CD14-positive monocyte (primary cell): ENCODE data around the gene KCNMA1. TPM values are rescaled to one million over a fixed set of nuclear protein-coding genes. Genes with fewer than 3 reads are reported as not detected.

Experiments
- DNase-seq, 3 donors: peaks; one replicate each; pipeline ENCODE4 v3.0.0-alpha.2; 2011 to 2022
- H2AFZ ChIP-seq: 2 replicates; pipeline ENCODE4 v1.6.0; 2012; ENCODE audit warnings: mild to moderate bottlenecking, low read depth, low read length, inconsistent platforms; ENCODE audit not compliant: insufficient read depth, poor library complexity, severe bottlenecking
- H3K27ac ChIP-seq, 2 donors: 1 replicate in 1 of 2; 2 replicates in 1 of 2; pipeline ENCODE4 v1.5.1; 2012 to 2013; ENCODE audit warnings: low read length in 2 of 2, control low read depth in 1 of 2, inconsistent platforms in 1 of 2, low read depth in 1 of 2, mild to moderate bottlenecking in 1 of 2
- H3K27me3 ChIP-seq, 2 donors: one replicate each; pipeline versions ENCODE4 v1.6.0 to v1.6.1; 2011 to 2013; ENCODE audit warnings: low read length in 2 of 2; ENCODE audit not compliant: control insufficient read depth in 2 of 2, insufficient read depth in 2 of 2
- H3K36me3 ChIP-seq, 2 donors: replicated peaks in 1 of 2; 1 replicate in 1 of 2; 2 replicates in 1 of 2; pipeline versions ENCODE4 v1.5.1 to v1.6.1; 2012 to 2013; ENCODE audit warnings: low read length in 2 of 2, control low read depth in 1 of 2, inconsistent platforms in 1 of 2, mild to moderate bottlenecking in 1 of 2; ENCODE audit not compliant: insufficient read depth in 2 of 2, control insufficient read depth in 1 of 2
- H3K4me1 ChIP-seq, 2 donors: 1 replicate in 1 of 2; 2 replicates in 1 of 2; pipeline versions ENCODE4 v1.5.1 to v1.6.1; 2012 to 2013; ENCODE audit warnings: low read length in 2 of 2, control low read depth in 1 of 2, inconsistent platforms in 1 of 2, mild to moderate bottlenecking in 1 of 2, moderate library complexity in 1 of 2; ENCODE audit not compliant: insufficient read depth in 2 of 2, control insufficient read depth in 1 of 2
- H3K4me2 ChIP-seq: replicated peaks from 2 replicates; pipeline ENCODE3; 2012; ENCODE audit warnings: low read length, moderate library complexity, mild to moderate bottlenecking; ENCODE audit not compliant: poor library complexity, severe bottlenecking; ENCODE audit errors: extremely low read depth
- H3K4me3 ChIP-seq, 3 experiments: fragments of 200-600 bp in 1 of 3; sonication (generic) in 1 of 3; replicated peaks in 1 of 3; 1 replicate in 2 of 3; 2 replicates in 1 of 3; pipeline ENCODE4 v1.5.1; 2011 to 2013; ENCODE audit warnings: low read length in 3 of 3, mild to moderate bottlenecking in 3 of 3, control low read depth in 2 of 3, low read depth in 2 of 3, inconsistent platforms in 1 of 3, moderate library complexity in 1 of 3
- H3K79me2 ChIP-seq: 2 replicates; pipeline ENCODE4 v1.6.0; 2012; ENCODE audit warnings: mild to moderate bottlenecking, control low read depth, inconsistent platforms, low read length, moderate library complexity; ENCODE audit not compliant: insufficient read depth
- H3K9ac ChIP-seq: 2 replicates; pipeline ENCODE4 v1.6.0; 2017; ENCODE audit warnings: low read length, mild to moderate bottlenecking; ENCODE audit not compliant: insufficient read depth, poor library complexity, severe bottlenecking
- H3K9me3 ChIP-seq, 2 donors: replicated peaks in 1 of 2; 1 replicate in 1 of 2; 2 replicates in 1 of 2; pipeline versions ENCODE4 v1.5.1 to v1.6.1; 2012 to 2013; ENCODE audit warnings: low read length in 2 of 2, control low read depth in 1 of 2; ENCODE audit not compliant: control insufficient read depth in 1 of 2, insufficient read depth in 1 of 2
- H4K20me1 ChIP-seq: 2 replicates; pipeline ENCODE4 v1.6.0; 2012; ENCODE audit warnings: mild to moderate bottlenecking, low read length, control low read depth, moderate library complexity; ENCODE audit not compliant: insufficient read depth
- H3K27ac Mint-ChIP-seq, 7 donors: one replicate each; pipeline ENCODE4 v1.8.0; 2020; ENCODE audit warnings: mild to moderate bottlenecking in 7 of 7, mixed read lengths in 7 of 7, moderate library complexity in 6 of 7, inconsistent platforms in 2 of 7
- H3K27me3 Mint-ChIP-seq, 3 donors: one replicate each; pipeline ENCODE4 v1.8.0; 2021 to 2022; ENCODE audit warnings: low read depth in 3 of 3, mild to moderate bottlenecking in 3 of 3, mixed read lengths in 3 of 3, moderate library complexity in 3 of 3, inconsistent platforms in 1 of 3
- H3K36me3 Mint-ChIP-seq, 2 donors: one replicate each; pipeline ENCODE4 v1.8.0; 2020; ENCODE audit warnings: mixed read lengths in 2 of 2, inconsistent platforms in 1 of 2, mild to moderate bottlenecking in 1 of 2
- H3K4me1 Mint-ChIP-seq: one replicate; pipeline ENCODE4 v1.8.0; 2020; ENCODE audit warnings: mild to moderate bottlenecking, mixed read lengths
- H3K4me3 Mint-ChIP-seq, 2 donors: one replicate each; pipeline ENCODE4 v1.8.0; 2020; ENCODE audit warnings: mild to moderate bottlenecking in 2 of 2, mixed read lengths in 2 of 2, moderate library complexity in 1 of 2
- H3K9me3 Mint-ChIP-seq, 7 donors: one replicate each; pipeline ENCODE4 v1.8.0; 2020 to 2022; ENCODE audit warnings: mixed read lengths in 7 of 7, mild to moderate bottlenecking in 6 of 7, moderate library complexity in 6 of 7, inconsistent platforms in 2 of 7
- WGBS: methylation state at CpG from one replicate; pipeline ENCODE4 v1.1.5; 2013; ENCODE audit warnings: missing lambda C conversion rate; ENCODE audit not compliant: insufficient coverage; 5-methylcytosine and 5-hydroxymethylcytosine counted together
- intact Hi-C, 2 donors: fragments of 100-400 bp; cut with micrococcal nuclease; formaldehyde crosslinking; loops; one replicate each; pipeline versions ENCODE4 v1.15.0 to v1.15.1; 2023
- polyA plus RNA-seq, 3 donors: library from polyadenylated mRNA; depleted of rRNA in 1 of 3; unstranded in 2 of 3; stranded (reverse) in 1 of 3; fragments of 300-500 nt in 2 of 3; fragments of >200 nt in 1 of 3; fragmentation: Illumina TruSeq in 2 of 3; gene quantifications; 1 replicate in 2 of 3; 2 replicates in 1 of 3; pipeline ENCODE4 v1.2.3, GENCODE V29; 2012 to 2021
- TF ChIP-seq, protein P1 (sequence below): fragments of 200-600 bp; IDR thresholded peaks from one replicate; pipeline ENCODE4 v1.8.0; 2022; ENCODE audit warnings: antibody characterized with exemption, mild to moderate bottlenecking

KCNMA1 gene
- polyA plus RNA-seq, 3 donors: 0.11 to 1.0 TPM; not detected in 1

DNA sequence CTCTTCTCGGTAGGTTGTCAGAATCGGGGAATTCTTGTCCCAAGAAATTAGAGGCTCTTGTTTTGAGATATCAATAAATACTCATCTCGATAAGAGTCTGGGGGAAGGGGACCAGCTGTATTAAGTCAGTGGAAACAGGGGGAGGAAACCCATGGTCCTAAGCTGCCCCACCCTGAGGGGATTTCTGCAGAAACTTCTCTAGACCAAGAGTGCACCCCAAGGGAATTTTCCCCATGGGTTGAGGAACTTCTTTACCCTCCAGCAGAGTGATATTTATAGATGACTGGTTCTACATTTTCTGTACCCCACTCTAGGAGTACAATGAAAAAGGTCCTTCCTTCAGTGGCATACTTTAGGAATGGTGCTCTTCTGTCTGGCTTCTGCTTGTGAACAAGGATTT, 627.2 kb downstream of the KCNMA1 start:
- no peaks in the 10 kb centered on the region for H3K79me2 ChIP-seq
- Mint-ChIP-seq H3K36me3 (no peaks in the 10 kb centered on the region), H3K4me3 (no peak overlapping the region), H3K9me3 (peaks cover 0 to 2% (median 0%) of the 10 kb centered on the region in 7 donors), H3K27me3 (peaks cover 2 to 5% (median 3%) of the 10 kb centered on the region in 3 donors), H3K4me1 (peaks cover 5% of the 10 kb centered on the region), H3K27ac (no peak overlapping the region)
- WGBS: 100% methylated on average over 1 of the region's 3 CpGs
- no peaks in the 10 kb centered on the region for H3K36me3 ChIP-seq
- intact Hi-C loops: no loop called here
- DNase-seq: no peak
- no peaks in the 10 kb centered on the region for H4K20me1 ChIP-seq
- no peak overlapping the region for H3K9ac ChIP-seq
- no peak overlapping the region for H2AFZ ChIP-seq
- H3K27ac ChIP-seq: no peak overlapping the region
- no peaks in the 10 kb centered on the region for H3K27me3 ChIP-seq
- H3K4me3 ChIP-seq: no peak overlapping the region
- no peaks in the 10 kb centered on the region for H3K9me3 ChIP-seq
- H3K4me1 ChIP-seq: no peaks in the 10 kb centered on the region
- TF ChIP-seq, protein P1, sequence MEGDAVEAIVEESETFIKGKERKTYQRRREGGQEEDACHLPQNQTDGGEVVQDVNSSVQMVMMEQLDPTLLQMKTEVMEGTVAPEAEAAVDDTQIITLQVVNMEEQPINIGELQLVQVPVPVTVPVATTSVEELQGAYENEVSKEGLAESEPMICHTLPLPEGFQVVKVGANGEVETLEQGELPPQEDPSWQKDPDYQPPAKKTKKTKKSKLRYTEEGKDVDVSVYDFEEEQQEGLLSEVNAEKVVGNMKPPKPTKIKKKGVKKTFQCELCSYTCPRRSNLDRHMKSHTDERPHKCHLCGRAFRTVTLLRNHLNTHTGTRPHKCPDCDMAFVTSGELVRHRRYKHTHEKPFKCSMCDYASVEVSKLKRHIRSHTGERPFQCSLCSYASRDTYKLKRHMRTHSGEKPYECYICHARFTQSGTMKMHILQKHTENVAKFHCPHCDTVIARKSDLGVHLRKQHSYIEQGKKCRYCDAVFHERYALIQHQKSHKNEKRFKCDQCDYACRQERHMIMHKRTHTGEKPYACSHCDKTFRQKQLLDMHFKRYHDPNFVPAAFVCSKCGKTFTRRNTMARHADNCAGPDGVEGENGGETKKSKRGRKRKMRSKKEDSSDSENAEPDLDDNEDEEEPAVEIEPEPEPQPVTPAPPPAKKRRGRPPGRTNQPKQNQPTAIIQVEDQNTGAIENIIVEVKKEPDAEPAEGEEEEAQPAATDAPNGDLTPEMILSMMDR: no peak
- no peak overlapping the region for H3K4me2 ChIP-seq

DNA sequence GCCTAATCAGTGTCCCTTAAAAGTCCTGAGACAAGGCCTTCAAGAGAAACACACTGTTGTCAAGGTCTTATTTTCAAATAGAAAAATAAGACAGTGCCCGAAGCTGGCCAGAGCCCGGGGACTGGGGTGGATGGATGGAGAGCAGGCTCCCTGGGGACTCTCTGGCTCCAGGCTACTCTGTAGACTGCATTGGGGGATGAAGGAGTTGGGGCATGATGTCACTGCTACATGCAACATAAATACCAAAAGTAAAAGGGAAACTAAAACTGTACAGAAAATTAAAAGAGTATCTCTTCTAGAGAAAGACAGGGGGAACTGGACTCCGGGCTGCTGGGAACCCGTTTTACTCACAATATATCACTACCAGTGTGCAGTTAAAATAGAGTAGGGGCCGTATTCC, 629.8 kb downstream of the KCNMA1 start:
- Histone ChIP-seq H3K79me2 (no peaks in the 10 kb centered on the region), H3K4me3 (no peak overlapping the region), H3K4me2 (no peak overlapping the region), H3K27ac (no peak overlapping the region), H4K20me1 (no peaks in the 10 kb centered on the region), H3K27me3 (no peaks in the 10 kb centered on the region), H3K9me3 (no peaks in the 10 kb centered on the region), H3K36me3 (no peaks in the 10 kb centered on the region), H3K4me1 (no peaks in the 10 kb centered on the region), H3K9ac (no peak overlapping the region), H2AFZ (no peak overlapping the region)
- Mint-ChIP-seq H3K9me3 (no peaks in the 10 kb centered on the region), H3K27ac (no peak overlapping the region), H3K4me3 (no peak overlapping the region), H3K27me3 (peaks cover 0 to 6% (median 3%) of the 10 kb centered on the region in 3 donors), H3K4me1 (peaks cover 5% of the 10 kb centered on the region), H3K36me3 (no peaks in the 10 kb centered on the region)
- WGBS: no CpG with 5 or more reads among the region's 5 CpGs
- no peak for DNase-seq
- intact Hi-C loops: no loop called here
- TF ChIP-seq, protein P1: no peak
